Stimulated activated CD4-positive, alpha-beta T cell treated with anti-CD3 and anti-CD28 coated beads, Interleukin-2, amount 100 ng/mL, for 4 hours (primary cell): ENCODE data around the gene CNRIP1.

Experiments
- DNase-seq: peaks from one replicate; pipeline ENCODE4 v3.0.0-alpha.2; 2020; ENCODE audit warnings: low read depth

CNRIP1 gene

GRCh38 chr2:68292108-68292710, 27.5 kb downstream of the CNRIP1 start:
- DNase-seq = no peak

GRCh38 chr2:68291314-68291713, 28.4 kb downstream of the CNRIP1 start:
- no peak for DNase-seq

DNA sequence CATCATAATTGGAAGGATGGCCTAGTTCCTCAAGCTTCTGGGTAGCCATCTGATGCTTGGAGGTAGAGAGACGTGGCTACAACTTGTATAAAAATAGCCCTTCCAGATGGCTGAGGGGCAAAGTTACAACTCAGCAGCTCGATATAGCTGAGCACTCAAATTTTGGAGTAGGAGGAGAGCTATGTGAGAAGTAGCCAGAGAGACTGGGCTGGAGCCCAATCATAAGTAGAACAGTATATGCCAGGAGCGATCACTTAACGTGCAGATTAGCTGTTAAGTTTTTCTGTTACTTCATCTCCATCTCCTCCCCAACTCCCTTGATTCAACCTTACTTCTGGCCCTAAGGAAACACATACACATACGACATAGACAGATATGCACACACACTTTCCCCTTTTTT, 28.8 kb downstream of the CNRIP1 start:
- DNase-seq = no peak

GRCh38 chr2:68287580-68288441, 31.9 kb downstream of the CNRIP1 start:
- no peak for DNase-seq

- no peak for DNase-seq
Observed at GRCh38 chr2:68284896-68285295, 34.9 kb downstream of the CNRIP1 start.

DNA sequence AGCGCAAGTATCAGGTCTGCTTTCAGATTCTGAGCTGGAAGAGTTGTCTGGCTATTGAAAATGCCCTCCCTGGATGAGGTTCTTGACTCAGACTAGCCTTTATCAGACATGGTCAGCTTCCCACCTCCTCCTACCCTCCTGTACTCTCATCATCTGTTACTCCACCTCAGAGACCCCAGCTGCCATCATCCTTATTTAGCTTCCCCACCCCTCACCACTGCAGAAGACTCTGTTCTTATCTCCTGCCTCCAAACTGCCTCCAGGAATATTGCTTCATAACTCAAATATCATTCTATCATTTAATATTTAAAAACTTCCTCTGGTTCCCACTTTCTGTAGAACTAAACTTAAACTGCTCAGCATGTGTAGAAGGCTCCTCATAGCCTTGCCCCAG, 36.3 kb downstream of the CNRIP1 start:
- DNase-seq = no peak

DNA sequence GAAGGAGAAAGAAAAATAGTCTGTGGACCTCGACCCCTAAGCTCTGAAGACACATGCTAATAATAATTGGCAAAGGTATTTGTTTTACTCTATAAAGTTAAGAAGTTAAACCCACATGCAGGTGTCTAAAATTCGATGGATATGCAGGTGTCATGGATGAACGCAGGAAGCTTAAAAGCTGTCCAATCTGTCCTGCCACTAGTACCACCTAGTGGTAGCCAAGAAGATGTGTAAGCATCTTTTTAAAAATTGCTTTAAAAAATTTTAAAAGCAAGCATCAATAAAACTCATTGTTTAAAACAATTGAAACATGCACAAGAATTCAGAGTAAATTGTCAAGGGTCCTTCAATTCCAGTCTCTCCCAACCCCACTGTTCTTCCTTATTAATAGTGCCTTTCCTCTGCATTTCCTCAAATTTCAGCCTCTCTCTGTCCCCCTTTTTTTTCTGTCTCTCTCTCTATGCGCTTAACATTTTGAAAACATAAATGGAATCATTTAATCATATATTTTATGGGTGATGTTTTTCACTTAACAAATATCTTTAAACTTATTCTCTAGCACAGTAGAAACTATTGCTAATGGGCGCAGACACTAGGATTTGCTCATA, 36.8 kb downstream of the CNRIP1 start:
- no peak for DNase-seq

DNA sequence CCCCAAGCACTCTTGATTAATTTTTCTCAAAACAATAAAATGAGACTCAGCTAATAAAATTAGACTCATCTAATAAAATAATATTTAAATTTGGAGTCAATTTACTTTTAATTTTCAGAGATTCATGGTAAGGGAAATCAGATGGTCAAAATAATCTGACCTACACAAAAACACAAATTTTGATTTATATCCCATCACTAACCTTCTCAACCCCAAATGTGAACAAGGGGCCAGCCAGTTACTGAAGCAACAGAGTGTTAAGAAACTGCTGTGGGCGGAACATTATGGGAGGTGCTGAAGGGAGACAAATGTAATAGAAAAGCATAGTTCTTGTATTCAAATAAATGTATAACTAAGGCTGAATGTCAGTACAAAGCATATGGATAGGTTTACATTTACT, 39.0 kb downstream of the CNRIP1 start:
- DNase-seq = no peak

DNA sequence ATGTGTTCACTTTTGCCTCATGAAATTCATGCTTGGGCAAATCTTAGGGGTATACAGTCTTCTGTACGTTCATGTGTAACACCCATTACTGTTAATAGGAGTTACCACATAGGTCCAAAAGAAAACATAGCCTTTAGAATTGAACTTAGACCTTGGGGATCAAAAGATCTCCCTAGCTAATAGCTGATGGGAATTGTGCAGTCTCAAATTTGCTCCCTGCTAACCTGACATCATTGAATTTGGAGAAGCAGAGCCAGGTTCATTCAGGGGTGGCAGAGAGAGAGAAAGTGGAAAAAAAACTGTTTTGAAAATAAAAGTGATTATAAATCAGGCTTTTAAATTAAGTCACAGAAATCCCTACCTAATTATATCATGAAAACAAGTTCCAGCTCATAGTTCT, 39.4 kb downstream of the CNRIP1 start:
- DNase-seq = no peak

- no peak for DNase-seq
Observed at GRCh38 chr2:68279691-68280090, 40.1 kb downstream of the CNRIP1 start.

DNA sequence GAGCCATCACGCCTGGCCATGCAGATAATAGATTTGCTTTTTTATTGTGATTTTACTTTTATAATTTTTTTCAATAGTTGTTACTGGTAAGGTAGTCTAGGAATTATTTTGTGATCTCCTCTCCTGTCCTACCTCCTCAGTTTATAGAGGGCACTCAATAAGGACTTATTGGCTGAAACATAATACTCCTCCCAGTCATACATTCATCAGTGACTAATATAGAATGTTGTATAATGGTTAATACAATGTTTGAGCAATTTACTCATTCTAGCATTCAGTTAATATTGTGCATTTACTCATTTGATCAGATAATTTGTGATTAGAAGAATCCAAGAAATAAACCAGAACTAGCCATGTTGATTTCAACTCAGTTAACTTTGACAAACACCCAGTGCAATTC, 41.6 kb downstream of the CNRIP1 start:
- no peak for DNase-seq

DNA sequence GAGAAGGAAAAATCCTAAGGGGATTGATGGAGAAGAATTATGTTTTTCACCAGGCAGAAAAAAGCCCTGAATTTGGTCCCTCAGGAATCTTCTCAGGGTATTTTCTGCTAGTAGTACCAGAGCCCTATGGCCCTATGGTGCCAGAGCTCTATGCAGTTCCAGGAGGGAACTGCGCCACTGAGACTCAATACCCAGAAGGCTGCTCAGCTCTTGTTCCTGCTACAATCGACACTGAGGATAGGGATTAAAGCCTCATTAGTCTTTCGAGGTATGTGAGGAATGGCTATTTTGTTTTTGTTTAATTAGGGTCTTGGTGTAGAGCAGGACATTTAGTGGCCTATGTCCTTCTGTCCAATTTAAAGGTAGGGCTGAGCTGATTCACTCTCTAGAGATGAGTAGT, 45.7 kb downstream of the CNRIP1 start:
- no peak for DNase-seq

DNA sequence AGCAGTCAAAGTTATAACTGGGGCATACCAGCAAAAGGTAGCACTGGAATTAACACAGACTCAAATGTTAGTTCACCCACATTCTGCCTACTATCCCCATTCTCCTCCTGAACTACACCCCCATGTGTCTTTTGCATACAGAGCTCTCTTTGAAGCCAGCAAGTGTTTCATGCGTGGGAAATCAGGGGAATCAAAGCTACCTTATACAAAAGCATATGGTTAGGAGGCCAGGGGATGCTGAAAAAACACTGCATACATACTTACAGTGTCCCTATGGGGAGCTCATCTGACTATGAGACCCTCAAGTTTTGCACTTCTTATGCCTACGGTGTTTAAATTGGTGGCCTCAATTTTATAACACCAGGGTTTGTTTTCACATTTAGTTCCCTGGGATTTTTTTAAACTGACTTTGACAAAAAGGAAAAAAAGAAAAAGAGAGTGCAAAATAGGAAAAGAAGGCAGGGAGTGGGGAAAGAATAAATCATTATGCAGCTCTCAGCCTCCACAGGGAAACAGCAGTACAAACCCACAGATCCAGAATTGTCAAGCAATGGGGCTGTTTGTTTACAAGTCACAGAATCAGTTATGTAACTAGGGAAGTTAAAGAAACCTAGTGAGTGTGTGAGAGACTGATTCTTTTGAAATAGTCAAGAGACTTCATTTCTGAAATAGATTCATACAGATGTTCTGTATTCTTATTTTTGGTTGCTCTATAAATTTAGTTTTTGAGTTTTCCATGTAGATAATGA, 47.3 kb downstream of the CNRIP1 start:
- no peak for DNase-seq

- DNase-seq = no peak
Observed at GRCh38 chr2:68266655-68267054, 53.1 kb downstream of the CNRIP1 start.

DNA sequence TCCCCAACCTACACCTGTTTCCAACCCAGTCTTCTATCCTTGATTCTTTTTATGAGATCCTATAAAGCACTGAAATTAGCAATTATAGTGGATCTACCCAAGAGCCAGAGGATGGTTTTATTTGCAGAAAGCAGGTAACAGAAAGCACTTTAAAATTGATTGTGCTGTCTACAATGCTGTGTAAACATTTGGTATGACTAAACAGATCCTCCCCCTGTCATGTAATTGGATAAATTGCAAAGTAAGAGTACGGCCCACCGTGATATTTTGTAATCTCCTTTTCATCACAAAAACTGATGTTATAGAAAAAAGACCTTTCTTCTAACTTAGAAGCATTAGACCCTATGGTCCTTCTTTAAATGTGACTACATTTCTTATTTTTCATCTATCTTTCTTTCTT, 56.1 kb downstream of the CNRIP1 start:
- DNase-seq = no peak

- DNase-seq = no peak
Observed at GRCh38 chr2:68258851-68259250, 60.9 kb downstream of the CNRIP1 start.

DNA sequence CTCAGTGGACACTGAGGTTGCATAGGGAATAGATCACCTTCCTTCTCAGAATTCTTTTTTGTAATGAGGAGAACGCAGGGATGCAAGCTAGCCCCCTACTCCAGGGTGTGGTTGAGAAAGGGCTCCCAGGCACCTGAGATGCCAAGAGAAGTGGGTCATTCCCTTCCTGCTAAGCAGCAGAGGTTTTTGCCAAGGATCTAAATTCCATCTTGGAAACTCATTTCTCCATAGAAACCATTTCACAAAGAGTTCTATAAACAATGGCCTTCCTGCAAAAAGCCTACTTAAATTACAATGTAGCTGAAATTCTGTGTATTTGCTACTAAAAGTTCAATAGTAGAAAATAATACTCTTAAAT, 63.7 kb downstream of the CNRIP1 start:
- no peak for DNase-seq

- peak; percentile 22 for DNase-seq
Observed at GRCh38 chr2:68253219-68254068, 66.3 kb downstream of the CNRIP1 start.

DNA sequence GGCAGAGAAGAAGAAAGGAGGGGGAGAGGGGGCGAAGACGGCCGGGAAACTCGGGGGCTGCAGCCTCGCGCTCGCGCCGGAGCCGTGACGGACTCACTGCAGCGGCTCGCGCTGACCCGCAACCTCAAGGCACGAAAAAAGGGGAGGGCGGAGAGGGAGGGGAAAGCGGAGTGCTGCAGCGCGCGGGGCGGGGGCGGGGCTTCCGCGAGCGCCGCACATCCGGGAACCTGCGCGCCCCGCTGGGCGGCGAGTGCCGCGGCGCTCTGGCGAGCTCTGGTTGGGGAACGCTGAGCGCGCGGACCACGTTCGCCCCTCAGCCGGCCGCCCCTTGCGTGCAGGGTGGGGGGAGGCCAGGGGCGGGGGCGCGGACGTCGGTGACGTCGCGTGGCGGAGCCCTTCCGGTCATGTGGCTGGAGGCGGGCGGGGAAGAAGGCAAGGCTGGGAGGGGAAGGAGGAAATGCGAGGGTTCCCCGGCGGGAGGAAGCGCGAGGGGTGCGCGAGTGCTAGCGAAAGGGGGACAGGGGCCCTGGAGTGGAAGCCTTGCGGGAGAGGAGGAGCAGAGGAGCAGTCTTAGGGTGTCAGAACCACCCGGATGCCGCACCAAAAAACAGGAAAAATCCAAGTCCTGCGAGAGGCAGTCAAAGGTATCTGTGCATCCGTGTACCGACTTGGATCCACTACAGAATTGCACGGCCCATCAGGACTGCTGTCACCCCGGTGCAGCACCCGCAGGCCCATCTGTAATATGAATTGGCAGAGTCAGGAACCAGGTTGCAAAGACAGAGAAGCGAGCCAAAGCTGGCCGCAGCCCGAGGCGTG, 67.1 kb downstream of the CNRIP1 start, which contains the start of gene PPP3R1:
Gene PPP3R1 (minus strand): TSS at position 133 of the 819 bp plus-strand sequence. CDS start 405 bp downstream, outside the sequence.
- DNase-seq = peak; percentile 88

GRCh38 chr2:68251855-68252399, 67.8 kb downstream of the CNRIP1 start:
- peak; percentile 48 for DNase-seq
